Gastroesophageal sphincter (tissue), 3 donors: ENCODE measurements around the gene CD209.

ENCODE experiments used
- CTCF ChIP-seq, 4 experiments: fragments of 200-600 bp in 2 of 4; fragments of 450-650 bp in 2 of 4; sonication (generic) in 1 of 4; IDR thresholded peaks; one replicate each; pipeline ENCODE4 v1.5.1; 2017 to 2019; ENCODE audit warnings: antibody characterized with exemption in 4 of 4, mild to moderate bottlenecking in 2 of 4, moderate library complexity in 2 of 4
- POLR2A ChIP-seq, 2 donors: fragments of 450-650 bp; IDR thresholded peaks; one replicate each; pipeline ENCODE4 v1.6.1; 2017; ENCODE audit warnings: antibody characterized with exemption in 2 of 2, mild to moderate bottlenecking in 2 of 2, moderate library complexity in 1 of 2
- POLR2AphosphoS5 ChIP-seq: sonication (generic); formaldehyde crosslinking; IDR thresholded peaks from one replicate; pipeline ENCODE4 v1.6.1; 2017; ENCODE audit warnings: antibody characterized with exemption

GRCh38 chr19:7763696-7764095 is 16.4 kb upstream of the CD209 start:
- TF ChIP-seq CTCF (IDR thresholded peaks at IDR 0.05) (no peak), POLR2A (IDR thresholded peaks at IDR 0.05) (no peak), POLR2AphosphoS5 (no peak)
